Measurements from ENCODE around the gene ZNF345. TPM values are rescaled to one million over a fixed set of nuclear protein-coding genes. Genes with fewer than 3 reads are reported as not detected.

The ZNF345 gene
- total and polyA plus RNA-seq, 10 of the 15 experiments (the other 5 are each of a cell fraction or from before 2014, with no cell fraction given), result 1.3 to 3.0 (median 2.0) TPM

DNA sequence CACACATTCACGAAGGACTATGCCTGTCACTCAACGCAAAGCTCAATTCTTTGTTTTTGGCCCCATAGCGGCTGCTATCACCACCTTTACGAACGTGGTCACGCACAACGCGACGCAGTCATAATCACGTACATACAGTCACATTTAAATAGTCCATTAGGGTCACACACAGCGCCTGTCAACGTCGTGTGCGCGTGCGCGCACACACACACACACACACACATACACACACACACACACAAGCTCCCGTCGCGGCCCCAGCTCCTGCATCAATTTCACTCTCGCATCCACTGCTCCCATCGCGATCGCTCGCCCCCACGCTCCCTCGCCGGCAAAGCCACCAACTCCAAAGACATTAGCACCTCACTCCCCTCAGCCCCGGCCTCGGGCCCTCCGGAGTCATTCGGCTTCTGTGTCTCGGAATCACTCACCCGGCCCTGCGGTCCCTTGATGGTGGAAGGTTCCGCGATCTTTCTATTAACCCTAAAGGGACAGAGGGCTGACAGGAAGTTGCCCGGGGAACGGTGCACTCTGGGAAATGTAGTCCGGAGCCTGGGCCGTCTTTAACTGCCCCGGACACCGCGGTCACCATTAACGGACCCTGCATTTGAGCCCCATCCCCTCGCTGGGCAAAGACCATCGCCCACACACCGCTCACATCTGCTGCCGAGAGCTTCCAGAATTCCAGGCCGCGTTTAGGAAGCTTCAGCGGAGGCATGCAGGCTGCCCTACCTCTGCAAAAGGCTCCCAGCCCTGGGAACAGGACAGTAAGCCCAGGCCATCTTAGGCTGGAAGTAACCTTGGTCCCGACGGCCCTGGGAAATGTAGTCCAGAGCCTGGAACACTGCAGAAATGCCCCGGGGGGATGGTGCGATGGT is 12.5 kb upstream of the ZNF345 start, which contains the start of gene ZNF790 (continued):
- TF ChIP-seq SREBF1 (IDR thresholded peaks at IDR 0.05; ENCODE audit: low read length) (peak; percentile 52; the same call in 1 of the 2 replicates), NR2C2 (IDR thresholded peaks at IDR 0.05; ENCODE audit: borderline replicate concordance, control insufficient read depth, insufficient read length, low read depth) (no peak), FOXM1 (IDR thresholded peaks at IDR 0.05; ENCODE audit: low read depth, low read length) (no peak), BMI1 (IDR thresholded peaks at IDR 0.05; ENCODE audit: borderline replicate concordance) (no peak), SPI1 (IDR thresholded peaks at IDR 0.05; ENCODE audit: borderline replicate concordance, insufficient read depth, low read depth, low read length) (no peak), SP1 (IDR thresholded peaks at IDR 0.05; ENCODE audit: low read depth, low read length) (no peak), YY1 (IDR thresholded peaks at IDR 0.05; ENCODE audit: low read depth, low read length) (peak; percentile 86), SMARCA5 (IDR thresholded peaks at IDR 0.05) (0 out of 2 replicates have a peak, but pooled peaks have one; percentile 38), ATF7 (IDR thresholded peaks at IDR 0.05; ENCODE audit: low read depth) (peak; percentile 47), ZNF274 (IDR thresholded peaks at IDR 0.05; ENCODE audit: insufficient read depth, insufficient read length) (no peak), RCOR1 (conservative IDR thresholded peaks at IDR 0.05; ENCODE audit: low read depth, low read length) (no peak), NR2F1 (conservative IDR thresholded peaks at IDR 0.05) (no peak), TARDBP (IDR thresholded peaks at IDR 0.05; ENCODE audit: borderline replicate concordance) (0 out of 2 replicates have a peak, but pooled peaks have one; percentile 66), LARP7 (IDR thresholded peaks at IDR 0.05) (peak; percentile 32; the same call in 1 of the 2 replicates), ZNF592 (IDR thresholded peaks at IDR 0.05) (no peak), ASH2L (IDR thresholded peaks at IDR 0.05; ENCODE audit: borderline replicate concordance, low read depth) (no peak), KAT2A (conservative IDR thresholded peaks at IDR 0.05; ENCODE audit: control insufficient read depth, low read depth, low read length) (no peak), RAD21 (IDR thresholded peaks at IDR 0.05; ENCODE audit: insufficient read depth, low read depth, low read length) (no peak), EP300 (IDR thresholded peaks at IDR 0.05; ENCODE audit: borderline replicate concordance in 1 of 2, control insufficient read depth in 1 of 2, low read depth in 2 of 2, low read length in 2 of 2) (no peak)
- TF ChIP-seq, protein P1, sequence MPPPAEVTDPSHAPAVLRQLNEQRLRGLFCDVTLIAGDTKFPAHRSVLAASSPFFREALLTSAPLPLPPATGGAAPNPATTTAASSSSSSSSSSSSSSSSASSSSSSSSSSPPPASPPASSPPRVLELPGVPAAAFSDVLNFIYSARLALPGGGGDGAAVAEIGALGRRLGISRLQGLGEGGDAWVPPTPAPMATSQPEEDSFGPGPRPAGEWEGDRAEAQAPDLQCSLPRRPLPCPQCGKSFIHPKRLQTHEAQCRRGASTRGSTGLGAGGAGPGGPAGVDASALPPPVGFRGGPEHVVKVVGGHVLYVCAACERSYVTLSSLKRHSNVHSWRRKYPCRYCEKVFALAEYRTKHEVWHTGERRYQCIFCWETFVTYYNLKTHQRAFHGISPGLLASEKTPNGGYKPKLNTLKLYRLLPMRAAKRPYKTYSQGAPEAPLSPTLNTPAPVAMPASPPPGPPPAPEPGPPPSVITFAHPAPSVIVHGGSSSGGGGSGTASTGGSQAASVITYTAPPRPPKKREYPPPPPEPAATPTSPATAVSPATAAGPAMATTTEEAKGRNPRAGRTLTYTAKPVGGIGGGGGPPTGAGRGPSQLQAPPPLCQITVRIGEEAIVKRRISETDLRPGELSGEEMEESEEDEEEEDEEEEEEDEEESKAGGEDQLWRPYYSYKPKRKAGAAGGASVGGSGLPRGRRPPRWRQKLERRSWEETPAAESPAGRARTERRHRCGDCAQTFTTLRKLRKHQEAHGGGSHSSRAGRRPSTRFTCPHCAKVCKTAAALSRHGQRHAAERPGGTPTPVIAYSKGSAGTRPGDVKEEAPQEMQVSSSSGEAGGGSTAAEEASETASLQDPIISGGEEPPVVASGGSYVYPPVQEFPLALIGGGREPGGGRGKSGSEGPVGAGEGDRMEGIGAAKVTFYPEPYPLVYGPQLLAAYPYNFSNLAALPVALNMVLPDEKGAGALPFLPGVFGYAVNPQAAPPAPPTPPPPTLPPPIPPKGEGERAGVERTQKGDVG (CRISPR knock-in tag; IDR thresholded peaks at IDR 0.05), result no peak
- TF ChIP-seq, protein P2, sequence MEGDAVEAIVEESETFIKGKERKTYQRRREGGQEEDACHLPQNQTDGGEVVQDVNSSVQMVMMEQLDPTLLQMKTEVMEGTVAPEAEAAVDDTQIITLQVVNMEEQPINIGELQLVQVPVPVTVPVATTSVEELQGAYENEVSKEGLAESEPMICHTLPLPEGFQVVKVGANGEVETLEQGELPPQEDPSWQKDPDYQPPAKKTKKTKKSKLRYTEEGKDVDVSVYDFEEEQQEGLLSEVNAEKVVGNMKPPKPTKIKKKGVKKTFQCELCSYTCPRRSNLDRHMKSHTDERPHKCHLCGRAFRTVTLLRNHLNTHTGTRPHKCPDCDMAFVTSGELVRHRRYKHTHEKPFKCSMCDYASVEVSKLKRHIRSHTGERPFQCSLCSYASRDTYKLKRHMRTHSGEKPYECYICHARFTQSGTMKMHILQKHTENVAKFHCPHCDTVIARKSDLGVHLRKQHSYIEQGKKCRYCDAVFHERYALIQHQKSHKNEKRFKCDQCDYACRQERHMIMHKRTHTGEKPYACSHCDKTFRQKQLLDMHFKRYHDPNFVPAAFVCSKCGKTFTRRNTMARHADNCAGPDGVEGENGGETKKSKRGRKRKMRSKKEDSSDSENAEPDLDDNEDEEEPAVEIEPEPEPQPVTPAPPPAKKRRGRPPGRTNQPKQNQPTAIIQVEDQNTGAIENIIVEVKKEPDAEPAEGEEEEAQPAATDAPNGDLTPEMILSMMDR (IDR thresholded peaks at IDR 0.05 in 2 of 3, conservative IDR thresholded peaks at IDR 0.05 in 1 of 3; ENCODE audit: control insufficient read depth in 2 of 3, extremely low read depth in 1 of 3, insufficient read depth in 1 of 3, low read depth in 3 of 3, low read length in 3 of 3), result no peak
